Stimulated activated CD8-positive, alpha-beta memory T cell treated with anti-CD3 and anti-CD28 coated beads, Interleukin-7, amount 100 ng/mL, for 48 hours (primary cell): ENCODE data around the gene VANGL2.

ENCODE experiments used
- DNase-seq, 2 donors: peaks; one replicate each; pipeline ENCODE4 v3.0.0-alpha.2; 2020; ENCODE audit warnings: low read depth in 1 of 2; ENCODE audit errors: extremely low read depth in 1 of 2

Gene VANGL2

GRCh38 chr1:160400223-160400645 is at the start of gene VANGL2:
TSS of gene VANGL2 (plus strand) at chr1:160400564. CDS start at chr1:160415838, 15,274 bp downstream.
- DNase-seq: no peak

- DNase-seq: no peak
These were observed 48.7 kb upstream of the VANGL2 start for GRCh38 chr1:160351629-160352028.

GRCh38 chr1:160352555-160352954 is 47.8 kb upstream of the VANGL2 start:
- DNase-seq: no peak

GRCh38 chr1:160353223-160353622 is 47.1 kb upstream of the VANGL2 start:
- no peak for DNase-seq

- no peak for DNase-seq
These were observed 45.9 kb upstream of the VANGL2 start for GRCh38 chr1:160354388-160354985.

- DNase-seq: no peak
These were observed 42.9 kb upstream of the VANGL2 start for GRCh38 chr1:160357286-160358002.

- DNase-seq: no peak
These were observed 42.3 kb upstream of the VANGL2 start for GRCh38 chr1:160358073-160358472.

- no peak for DNase-seq
These were observed 40.7 kb upstream of the VANGL2 start for GRCh38 chr1:160359559-160360226.

GRCh38 chr1:160360227-160360695 is 40.1 kb upstream of the VANGL2 start:
- no peak for DNase-seq

GRCh38 chr1:160361199-160361598 is 39.2 kb upstream of the VANGL2 start:
- no peak for DNase-seq

- no peak for DNase-seq
These were observed 38.6 kb upstream of the VANGL2 start for GRCh38 chr1:160361814-160362167.

- DNase-seq: no peak
These were observed 38.0 kb upstream of the VANGL2 start for GRCh38 chr1:160362168-160362957.

GRCh38 chr1:160363010-160363409 is 37.4 kb upstream of the VANGL2 start:
- DNase-seq: no peak

- DNase-seq: no peak
These were observed 36.2 kb upstream of the VANGL2 start for GRCh38 chr1:160363951-160364735.

- no peak for DNase-seq
These were observed 35.0 kb upstream of the VANGL2 start for GRCh38 chr1:160365325-160365724.

- no peak for DNase-seq
These were observed 33.4 kb upstream of the VANGL2 start, which contains the start of gene NHLH1 for GRCh38 chr1:160366731-160367515. TSS of gene NHLH1 (plus strand) at chr1:160367071. CDS start at chr1:160370732, 3,661 bp downstream.

GRCh38 chr1:160367516-160367900 is 32.9 kb upstream of the VANGL2 start:
- DNase-seq: no peak

- no peak for DNase-seq
These were observed 32.1 kb upstream of the VANGL2 start for GRCh38 chr1:160367934-160368923.
